ENCODE data around the gene TEFM.

- TF ChIP-seq CTCF (IDR thresholded peaks at IDR 0.05; ENCODE audit: low read length) (no peak), EZH2 (IDR thresholded peaks at IDR 0.05; ENCODE audit: borderline replicate concordance, low read length) (no peak)
Observed at GRCh38 chr17:30950669-30951399, 44.8 kb upstream of the TEFM start.
